ENCODE data around the gene HSD17B4.
"Not testable (repeated sequence)": the region's sequence is repeated elsewhere in the genome, so short reads cannot be mapped to it uniquely, and the experiment has no call there.

The HSD17B4 gene

DNA sequence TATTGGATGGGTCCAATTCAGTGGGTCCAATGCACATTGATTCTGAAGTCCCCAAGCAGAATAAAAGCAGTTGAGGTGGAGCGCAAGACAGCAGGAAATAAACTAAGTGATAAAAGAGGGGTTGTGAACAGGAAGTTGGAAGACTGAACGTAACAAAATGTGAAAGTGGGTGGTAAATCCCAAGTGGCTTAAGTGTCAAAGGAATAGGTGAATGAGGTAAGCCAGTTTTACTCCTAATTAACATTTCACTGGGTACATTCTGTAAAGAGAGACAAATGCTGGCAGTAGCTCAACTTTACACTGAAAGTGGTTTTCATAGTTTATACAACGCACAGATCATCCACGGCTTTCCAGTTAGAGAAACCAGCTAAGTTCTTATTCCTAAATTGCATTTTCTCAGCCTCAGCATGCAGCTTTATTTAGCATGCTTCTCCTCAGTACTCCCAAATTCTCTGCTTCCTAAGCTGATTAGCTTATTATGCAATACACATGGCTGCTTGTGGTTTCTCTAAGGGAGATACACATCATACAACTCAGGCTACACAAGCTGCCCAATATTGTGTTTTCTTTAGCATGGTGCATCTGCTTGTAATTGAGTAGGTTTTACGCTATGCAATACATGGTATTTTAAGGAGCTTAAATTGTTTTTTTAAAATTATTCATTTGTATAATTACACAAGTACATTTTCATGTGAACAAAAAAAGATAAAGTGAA is 34.2 kb upstream of the HSD17B4 start:
- H3K4me3 ChIP-seq (ENCODE audit: low read length) = no peak overlapping the region
- H3K9ac ChIP-seq (ENCODE audit: low read length) = no peak overlapping the region
- H3K36me3 ChIP-seq (ENCODE audit: control insufficient read depth, low read depth, low read length) = no peaks in the 10 kb centered on the region
- no peak overlapping the region for H3K27ac ChIP-seq (ENCODE audit: low read length)
- no peaks in the 10 kb centered on the region for H3K27me3 ChIP-seq (ENCODE audit: control insufficient read depth, insufficient read depth, low read length)
- H3K4me1 ChIP-seq (ENCODE audit: control insufficient read depth, low read depth, low read length) = peaks cover 5% of the 10 kb centered on the region
- no peaks in the 10 kb centered on the region for H3K9me3 ChIP-seq (ENCODE audit: control insufficient read depth, low read depth, low read length)

GRCh38 chr5:119418606-119419100 is 33.6 kb upstream of the HSD17B4 start:
- no peak overlapping the region for H3K4me3 ChIP-seq (ENCODE audit: low read length)
- peaks cover 5% of the 10 kb centered on the region for H3K4me1 ChIP-seq (ENCODE audit: control insufficient read depth, low read depth, low read length)
- H3K27ac ChIP-seq (ENCODE audit: low read length) = no peak overlapping the region
- H3K27me3 ChIP-seq (ENCODE audit: control insufficient read depth, insufficient read depth, low read length) = no peaks in the 10 kb centered on the region
- no peaks in the 10 kb centered on the region for H3K36me3 ChIP-seq (ENCODE audit: control insufficient read depth, low read depth, low read length)
- H3K9ac ChIP-seq (ENCODE audit: low read length) = no peak overlapping the region
- no peaks in the 10 kb centered on the region for H3K9me3 ChIP-seq (ENCODE audit: control insufficient read depth, low read depth, low read length)

DNA sequence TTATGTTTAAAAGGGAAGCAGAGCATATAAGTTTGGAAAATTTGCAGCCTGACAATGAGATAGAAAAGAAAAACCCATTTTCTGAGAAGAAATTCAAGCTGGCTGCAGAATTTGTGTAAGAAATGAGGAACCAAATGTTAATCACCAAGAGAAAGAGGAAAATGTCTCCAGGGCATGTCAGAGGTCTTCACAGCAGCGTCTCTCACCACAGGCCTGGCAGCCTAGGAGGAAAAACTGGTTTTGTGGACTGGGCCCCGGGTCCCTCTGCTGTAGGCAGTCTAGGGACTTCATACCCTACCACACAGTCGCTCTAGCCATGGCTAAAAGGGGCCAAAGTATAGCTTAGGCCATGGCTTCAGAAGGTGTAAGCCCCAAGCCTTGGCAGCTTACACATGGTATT is 32.1 kb upstream of the HSD17B4 start:
- Histone ChIP-seq H3K4me1 (ENCODE audit: control insufficient read depth, low read depth, low read length) (peaks cover 5% of the 10 kb centered on the region), H3K27ac (ENCODE audit: low read length) (no peak overlapping the region), H3K36me3 (ENCODE audit: control insufficient read depth, low read depth, low read length) (no peaks in the 10 kb centered on the region), H3K9ac (ENCODE audit: low read length) (no peak overlapping the region), H3K4me3 (ENCODE audit: low read length) (no peak overlapping the region), H3K27me3 (ENCODE audit: control insufficient read depth, insufficient read depth, low read length) (no peaks in the 10 kb centered on the region), H3K9me3 (ENCODE audit: control insufficient read depth, low read depth, low read length) (no peaks in the 10 kb centered on the region)

DNA sequence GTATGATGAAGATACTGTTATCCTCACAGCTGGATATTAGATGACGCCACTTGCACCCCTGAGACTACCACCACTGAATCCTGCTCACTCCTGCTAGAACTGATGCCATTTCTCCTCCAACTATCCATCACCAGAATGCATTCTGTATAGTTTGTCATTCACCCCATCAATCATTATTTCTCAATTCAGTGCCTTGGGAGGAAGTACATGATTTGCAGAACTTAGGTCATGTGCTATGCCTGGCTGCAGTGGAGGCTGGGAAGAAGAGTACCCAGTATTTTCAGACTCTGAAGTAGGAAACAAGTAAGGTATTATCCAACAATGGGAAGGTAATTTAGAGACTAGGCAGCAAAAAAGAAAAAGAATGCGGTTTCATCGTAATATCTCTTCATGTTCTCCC is 26.2 kb upstream of the HSD17B4 start:
- Histone ChIP-seq H3K4me1 (ENCODE audit: control insufficient read depth, low read depth, low read length) (no peaks in the 10 kb centered on the region), H3K36me3 (ENCODE audit: control insufficient read depth, low read depth, low read length) (no peaks in the 10 kb centered on the region), H3K9ac (ENCODE audit: low read length) (no peak overlapping the region), H3K27ac (ENCODE audit: low read length) (no peak overlapping the region), H3K9me3 (ENCODE audit: control insufficient read depth, low read depth, low read length) (no peaks in the 10 kb centered on the region), H3K27me3 (ENCODE audit: control insufficient read depth, insufficient read depth, low read length) (no peaks in the 10 kb centered on the region), H3K4me3 (ENCODE audit: low read length) (no peak overlapping the region)

DNA sequence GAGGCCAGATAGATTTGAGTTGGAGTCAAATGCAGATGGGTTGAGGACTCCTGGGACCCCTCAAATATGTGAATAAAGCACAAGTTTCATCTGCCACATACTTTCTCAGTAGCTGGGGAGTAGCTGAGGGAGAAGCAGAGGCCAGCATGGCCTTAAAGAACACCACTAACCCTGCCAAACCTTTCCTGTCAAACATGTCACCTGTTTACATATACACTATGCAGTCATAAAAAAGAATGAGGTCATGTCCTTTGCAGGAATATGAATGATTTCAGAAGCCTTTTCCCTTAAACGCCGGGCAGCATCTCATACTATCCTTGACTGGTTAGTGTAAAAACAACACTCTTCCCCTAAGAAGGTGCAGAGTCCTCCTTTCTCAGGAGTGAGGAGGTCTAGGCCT is 25.2 kb upstream of the HSD17B4 start:
- no peaks in the 10 kb centered on the region for H3K9me3 ChIP-seq (ENCODE audit: control insufficient read depth, low read depth, low read length)
- no peaks in the 10 kb centered on the region for H3K4me1 ChIP-seq (ENCODE audit: control insufficient read depth, low read depth, low read length)
- H3K27ac ChIP-seq (ENCODE audit: low read length) = no peak overlapping the region
- no peaks in the 10 kb centered on the region for H3K36me3 ChIP-seq (ENCODE audit: control insufficient read depth, low read depth, low read length)
- no peak overlapping the region for H3K9ac ChIP-seq (ENCODE audit: low read length)
- H3K27me3 ChIP-seq (ENCODE audit: control insufficient read depth, insufficient read depth, low read length) = no peaks in the 10 kb centered on the region
- H3K4me3 ChIP-seq (ENCODE audit: low read length) = no peak overlapping the region

- not testable (repeated sequence) for H3K4me1 ChIP-seq (ENCODE audit: control insufficient read depth, low read depth, low read length); H3K36me3 ChIP-seq (ENCODE audit: control insufficient read depth, low read depth, low read length); H3K9me3 ChIP-seq (ENCODE audit: control insufficient read depth, low read depth, low read length); H3K27ac ChIP-seq (ENCODE audit: low read length); H3K4me3 ChIP-seq (ENCODE audit: low read length); H3K27me3 ChIP-seq (ENCODE audit: control insufficient read depth, insufficient read depth, low read length); H3K9ac ChIP-seq (ENCODE audit: low read length)
Measured at GRCh38 chr5:119427596-119427995, 24.7 kb upstream of the HSD17B4 start.

GRCh38 chr5:119428166-119428565 is 24.1 kb upstream of the HSD17B4 start:
- H3K4me3 ChIP-seq (ENCODE audit: low read length); H3K27ac ChIP-seq (ENCODE audit: low read length); H3K9ac ChIP-seq (ENCODE audit: low read length); H3K9me3 ChIP-seq (ENCODE audit: control insufficient read depth, low read depth, low read length); H3K4me1 ChIP-seq (ENCODE audit: control insufficient read depth, low read depth, low read length); H3K36me3 ChIP-seq (ENCODE audit: control insufficient read depth, low read depth, low read length); H3K27me3 ChIP-seq (ENCODE audit: control insufficient read depth, insufficient read depth, low read length): not testable (repeated sequence)

- not testable (repeated sequence) for H3K9me3 ChIP-seq (ENCODE audit: control insufficient read depth, low read depth, low read length); H3K9ac ChIP-seq (ENCODE audit: low read length); H3K27me3 ChIP-seq (ENCODE audit: control insufficient read depth, insufficient read depth, low read length); H3K4me3 ChIP-seq (ENCODE audit: low read length); H3K4me1 ChIP-seq (ENCODE audit: control insufficient read depth, low read depth, low read length); H3K27ac ChIP-seq (ENCODE audit: low read length); H3K36me3 ChIP-seq (ENCODE audit: control insufficient read depth, low read depth, low read length)
Measured at GRCh38 chr5:119428574-119428973, 23.7 kb upstream of the HSD17B4 start.

DNA sequence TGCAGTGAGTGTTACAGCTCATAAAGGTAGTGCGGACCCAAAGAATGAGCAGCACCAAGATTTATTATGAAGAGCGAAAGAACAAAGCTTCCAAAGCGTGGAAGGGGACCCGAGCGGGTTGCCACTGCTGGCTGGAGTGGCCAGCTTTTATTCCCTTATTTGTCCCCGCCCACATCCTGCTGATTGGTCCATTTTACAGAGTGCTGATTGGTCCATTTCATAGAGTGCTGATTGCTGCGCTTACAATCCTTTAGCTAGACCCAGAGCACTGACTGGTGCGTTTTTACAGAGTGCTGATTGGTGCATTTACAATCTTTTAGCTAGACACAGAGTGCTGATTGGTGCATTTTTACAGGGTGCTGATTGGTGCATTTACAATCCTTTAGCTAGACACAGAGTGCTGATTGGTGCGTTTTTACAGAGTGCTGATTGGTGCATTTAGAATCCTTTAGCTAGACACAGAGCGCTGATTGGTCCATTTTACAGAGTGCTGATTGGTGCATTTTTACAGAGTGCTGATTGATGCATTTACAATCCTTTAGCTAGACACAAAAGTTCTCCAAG is 19.5 kb upstream of the HSD17B4 start:
- H3K36me3 ChIP-seq (ENCODE audit: control insufficient read depth, low read depth, low read length); H3K4me3 ChIP-seq (ENCODE audit: low read length); H3K27me3 ChIP-seq (ENCODE audit: control insufficient read depth, insufficient read depth, low read length); H3K4me1 ChIP-seq (ENCODE audit: control insufficient read depth, low read depth, low read length); H3K27ac ChIP-seq (ENCODE audit: low read length); H3K9me3 ChIP-seq (ENCODE audit: control insufficient read depth, low read depth, low read length); H3K9ac ChIP-seq (ENCODE audit: low read length): not testable (repeated sequence)

DNA sequence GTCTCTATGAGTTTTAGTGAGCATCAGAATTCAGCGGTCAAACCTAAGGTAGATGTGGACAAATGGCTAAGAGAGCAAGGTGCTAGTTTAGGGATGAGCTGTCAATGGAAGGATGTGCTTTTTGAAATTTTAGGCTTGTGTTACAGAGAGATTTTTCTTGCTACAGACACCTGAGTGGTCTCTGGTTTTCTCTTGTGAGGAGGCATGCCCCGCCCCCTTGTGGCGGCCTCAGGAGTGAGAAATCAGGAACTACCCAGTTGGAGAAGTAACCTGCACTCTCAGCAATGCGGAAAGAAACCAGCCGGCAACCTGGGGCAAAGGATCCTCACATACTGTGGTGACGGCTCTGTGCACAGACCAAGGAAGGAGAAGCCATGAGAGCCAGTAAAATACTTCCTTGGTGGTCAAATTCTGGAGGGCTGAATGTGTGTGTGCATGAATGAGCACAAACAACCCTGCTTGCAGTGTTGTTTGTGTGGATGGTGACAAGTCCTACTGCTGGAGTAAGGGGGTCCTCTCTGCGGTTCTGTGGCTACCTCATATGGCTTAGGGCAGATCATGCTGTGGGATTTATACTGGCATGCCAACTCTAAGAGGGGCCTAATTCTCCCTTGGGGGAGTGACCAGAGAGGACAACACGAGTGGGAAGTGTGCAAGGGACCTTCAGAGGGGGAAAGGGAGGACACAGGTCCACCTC is 16.7 kb upstream of the HSD17B4 start:
- Histone ChIP-seq H3K27ac (ENCODE audit: low read length) (no peak overlapping the region), H3K9ac (ENCODE audit: low read length) (no peak overlapping the region), H3K36me3 (ENCODE audit: control insufficient read depth, low read depth, low read length) (no peaks in the 10 kb centered on the region), H3K4me3 (ENCODE audit: low read length) (no peak overlapping the region), H3K9me3 (ENCODE audit: control insufficient read depth, low read depth, low read length) (no peaks in the 10 kb centered on the region), H3K27me3 (ENCODE audit: control insufficient read depth, insufficient read depth, low read length) (no peaks in the 10 kb centered on the region), H3K4me1 (ENCODE audit: control insufficient read depth, low read depth, low read length) (no peaks in the 10 kb centered on the region)

- not testable (repeated sequence) for H3K27ac ChIP-seq (ENCODE audit: low read length); H3K9me3 ChIP-seq (ENCODE audit: control insufficient read depth, low read depth, low read length); H3K4me3 ChIP-seq (ENCODE audit: low read length); H3K27me3 ChIP-seq (ENCODE audit: control insufficient read depth, insufficient read depth, low read length); H3K36me3 ChIP-seq (ENCODE audit: control insufficient read depth, low read depth, low read length); H3K9ac ChIP-seq (ENCODE audit: low read length); H3K4me1 ChIP-seq (ENCODE audit: control insufficient read depth, low read depth, low read length)
Measured at GRCh38 chr5:119437785-119438586, 14.3 kb upstream of the HSD17B4 start.
